ENCODE measurements around the gene MCOLN1.

- no peak for TF ChIP-seq CTCF (IDR thresholded peaks at IDR 0.05; ENCODE audit: low read depth, low read length)
- TF ChIP-seq MYC (IDR thresholded peaks at IDR 0.05; ENCODE audit: low read depth, low read length): no peak
These were observed 48.3 kb downstream of the MCOLN1 start for GRCh38 chr19:7570761-7571160.
